ENCODE measurements around the gene PARVA.

Gene PARVA

DNA sequence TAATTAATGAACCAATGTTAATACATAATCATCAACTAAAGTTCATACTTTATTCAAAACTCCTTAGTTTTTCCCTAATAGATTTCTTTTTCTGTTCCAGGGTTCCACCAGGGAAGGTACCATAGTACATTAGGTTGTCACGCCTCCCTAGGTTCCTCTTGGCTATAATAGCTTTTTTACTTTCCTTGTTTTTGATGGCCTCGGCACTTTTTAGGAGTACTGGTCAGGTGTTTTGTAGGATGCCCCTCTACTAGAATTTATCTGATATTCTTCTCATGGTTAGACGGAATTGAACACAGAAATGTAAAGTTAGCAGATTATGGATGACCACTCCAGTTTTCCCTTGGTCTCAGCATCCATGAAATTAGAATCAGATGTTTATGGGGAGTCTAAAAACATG is 34.0 kb downstream of the PARVA start:
- TF ChIP-seq POLR2A (IDR thresholded peaks at IDR 0.05; ENCODE audit: extremely low read depth, insufficient read length), result no peak
- TF ChIP-seq, protein P1, sequence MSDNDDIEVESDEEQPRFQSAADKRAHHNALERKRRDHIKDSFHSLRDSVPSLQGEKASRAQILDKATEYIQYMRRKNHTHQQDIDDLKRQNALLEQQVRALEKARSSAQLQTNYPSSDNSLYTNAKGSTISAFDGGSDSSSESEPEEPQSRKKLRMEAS (IDR thresholded peaks at IDR 0.05; ENCODE audit: low read depth, low read length), result no peak
- TF ChIP-seq CTCF (IDR thresholded peaks at IDR 0.05; ENCODE audit: low read depth, low read length), result no peak
- TF ChIP-seq MYC (IDR thresholded peaks at IDR 0.05; ENCODE audit: low read depth, low read length), result no peak
- DNase-seq (ENCODE audit: low read depth), result no peak
- H3K4me3 ChIP-seq (ENCODE audit: low read depth, low read length), result no peak overlapping the region

- no peak for TF ChIP-seq POLR2A (IDR thresholded peaks at IDR 0.05; ENCODE audit: extremely low read depth, insufficient read length)
- peak; percentile 65 for TF ChIP-seq CTCF (IDR thresholded peaks at IDR 0.05; ENCODE audit: low read depth, low read length)
- no peak overlapping the region for H3K4me3 ChIP-seq (ENCODE audit: low read depth, low read length)
- DNase-seq (ENCODE audit: low read depth), result peak; percentile 57
Observed at GRCh38 chr11:12411806-12412727, 34.7 kb downstream of the PARVA start.

- TF ChIP-seq POLR2A (IDR thresholded peaks at IDR 0.05; ENCODE audit: extremely low read depth, insufficient read length), result no peak
- TF ChIP-seq MYC (IDR thresholded peaks at IDR 0.05; ENCODE audit: low read depth, low read length), result no peak
- TF ChIP-seq CTCF (IDR thresholded peaks at IDR 0.05; ENCODE audit: low read depth, low read length), result no peak
- TF ChIP-seq, protein P1 (IDR thresholded peaks at IDR 0.05; ENCODE audit: low read depth, low read length), result no peak
- no peak for DNase-seq (ENCODE audit: low read depth)
- no peak overlapping the region for H3K4me3 ChIP-seq (ENCODE audit: low read depth, low read length)
Observed at GRCh38 chr11:12413141-12414052, 36.0 kb downstream of the PARVA start.

DNA sequence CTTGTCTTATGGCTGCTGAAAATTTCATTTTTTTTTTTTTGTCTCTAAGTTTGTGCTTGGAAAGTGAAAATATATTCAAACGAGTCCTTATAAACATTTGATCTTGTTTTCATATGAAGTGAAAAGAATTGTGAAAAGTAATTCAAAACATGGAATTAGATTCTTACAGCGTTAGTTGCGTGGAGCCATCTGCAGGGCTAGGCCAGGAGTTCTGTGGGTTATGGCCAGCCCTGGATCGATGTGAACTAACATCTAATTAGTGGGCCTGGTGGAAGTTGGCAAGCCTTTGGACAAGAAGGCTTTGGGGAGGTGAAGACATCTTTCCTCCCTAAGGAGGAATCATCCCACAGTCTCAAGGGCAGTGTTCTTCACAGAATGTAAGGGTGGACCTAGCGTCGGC is 37.2 kb downstream of the PARVA start:
- DNase-seq (ENCODE audit: low read depth), result no peak
- TF ChIP-seq, protein P1 (IDR thresholded peaks at IDR 0.05; ENCODE audit: low read depth, low read length), result no peak
- no peak for TF ChIP-seq MYC (IDR thresholded peaks at IDR 0.05; ENCODE audit: low read depth, low read length)

DNA sequence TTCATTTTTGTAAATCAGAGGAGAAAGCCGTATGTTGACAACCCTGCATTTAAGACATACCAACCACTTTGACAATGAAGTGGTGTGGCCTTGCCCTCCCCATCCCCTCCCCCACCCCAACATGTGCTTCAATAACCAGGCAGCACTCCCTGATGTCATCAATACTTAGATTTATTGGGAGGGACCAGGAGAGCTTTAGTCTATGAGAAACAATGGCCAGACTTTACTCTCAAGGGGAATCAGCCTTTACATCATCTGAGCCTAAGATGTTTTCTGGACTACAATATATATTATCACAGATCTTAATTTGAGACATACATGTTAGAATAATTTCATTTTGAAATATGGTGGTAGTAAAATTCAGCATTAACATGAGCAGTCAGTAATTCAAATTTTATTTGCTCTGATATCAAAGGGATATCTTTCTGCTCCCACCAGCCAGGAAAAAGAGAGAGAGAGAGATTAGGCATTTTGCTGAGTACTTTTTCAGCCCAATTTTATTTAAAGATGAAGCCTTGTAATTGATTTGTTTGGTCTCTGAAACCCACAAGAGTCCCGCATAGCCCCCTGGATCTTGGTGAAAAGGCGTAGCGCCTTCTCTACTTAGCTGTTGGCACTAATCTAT is 38.1 kb downstream of the PARVA start:
- no peak overlapping the region for H3K4me3 ChIP-seq (ENCODE audit: low read depth, low read length)
- DNase-seq (ENCODE audit: low read depth), result no peak
- no peak for TF ChIP-seq POLR2A (IDR thresholded peaks at IDR 0.05; ENCODE audit: extremely low read depth, insufficient read length)
- TF ChIP-seq, protein P1 (IDR thresholded peaks at IDR 0.05; ENCODE audit: low read depth, low read length), result no peak

More for the DNA sequence above, 37.2 kb downstream of the PARVA start:
- H3K4me3 ChIP-seq (ENCODE audit: low read depth, low read length), result no peak overlapping the region

DNA sequence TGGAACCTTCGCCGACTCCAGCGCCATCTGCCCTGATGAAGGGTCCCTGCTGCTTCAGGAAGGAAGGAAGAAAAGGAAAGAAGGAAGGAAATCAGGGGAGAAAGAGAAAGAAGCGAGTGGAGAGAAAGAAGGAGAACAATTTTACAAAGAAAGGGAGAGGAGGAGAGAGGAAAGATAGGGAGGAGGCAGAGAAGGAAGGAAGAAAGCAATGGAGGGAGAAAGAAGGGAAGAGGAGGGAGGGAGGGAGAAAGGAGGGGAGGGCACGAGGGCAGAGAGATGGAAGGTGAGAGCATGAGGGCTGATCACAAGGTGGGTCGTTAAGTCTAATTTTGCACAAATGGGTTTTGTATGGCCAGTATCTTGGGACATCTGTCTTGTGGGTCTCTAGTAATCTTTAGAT is 39.2 kb downstream of the PARVA start:
- TF ChIP-seq CTCF (IDR thresholded peaks at IDR 0.05; ENCODE audit: low read depth, low read length), result no peak
- TF ChIP-seq, protein P1 (IDR thresholded peaks at IDR 0.05; ENCODE audit: low read depth, low read length), result no peak
- no peak for TF ChIP-seq MYC (IDR thresholded peaks at IDR 0.05; ENCODE audit: low read depth, low read length)
- TF ChIP-seq POLR2A (IDR thresholded peaks at IDR 0.05; ENCODE audit: extremely low read depth, insufficient read length), result no peak
- DNase-seq (ENCODE audit: low read depth), result no peak
- no peak overlapping the region for H3K4me3 ChIP-seq (ENCODE audit: low read depth, low read length)
